K562 (cell line): ENCODE measurements around the gene APPL2. TPM values are rescaled to one million over a fixed set of nuclear protein-coding genes. Genes with fewer than 3 reads are reported as not detected.

Experiments
- ATAC-seq: fragments of 200-7000 bp; cut with Tn5 transposase; 3 replicates; pipeline ENCODE4 v1.9.1; 2020; ENCODE audit warnings: moderate library complexity
- BruUV-seq: library from RNA; stranded (reverse); fragments of 400-500 nt; replicated peaks from 2 replicates; lab custom pipeline; 2021; lab: Mats Ljungman, UMichigan
- CTCF ChIA-PET: fragments of 300-600 bp; formaldehyde crosslinking; extraction: SDS; loops from one replicate; lab custom pipeline; 2021; ENCODE audit warnings: low intra/inter-chr PET ratio; lab: Yijun Ruan, JAX
- POLR2A ChIA-PET: fragments of 300-600, 350-650 bp; sonication (Branson Sonifier 250); formaldehyde crosslinking; extraction: SDS; loops from one replicate; lab custom pipeline; 2021; ENCODE audit warnings: antibody characterized with exemption, inconsistent platforms; lab: Yijun Ruan, JAX
- DNase-seq, 4 experiments: peaks; one replicate each; pipeline versions ENCODE4 v3.0.0 to v3.0.0-alpha.2; 2011 to 2018; ENCODE audit warnings: low spot score in 3 of 4, mixed read lengths in 3 of 4; ENCODE audit errors: extremely low read depth in 1 of 4
- FAIRE-seq: peaks from 2 replicates; lab custom pipeline; 2011; peaks lifted over from hg19 to GRCh38; lab: Jason Lieb, UNC
- H2AFZ ChIP-seq: 2 replicates; pipeline ENCODE4 v1.6.0; 2011; ENCODE audit warnings: low read depth, low read length, control low read depth, inconsistent platforms
- H3K27ac ChIP-seq: fragments of 200-600 bp; 3 replicates; pipeline ENCODE4 v1.8.0; 2011; ENCODE audit warnings: low read depth, mild to moderate bottlenecking, control low read depth, inconsistent platforms, low read length, moderate library complexity, mixed read lengths; ENCODE audit errors: extremely low read depth
- H3K27me3 ChIP-seq, 2 experiments: fragments of 300-600 bp in 1 of 2; 2 replicates in 1 of 2; 3 replicates in 1 of 2; pipeline versions ENCODE4 v1.6.0 to v1.8.0; 2011; ENCODE audit warnings: inconsistent platforms in 2 of 2, low read length in 2 of 2, mild to moderate bottlenecking in 1 of 2, mixed read lengths in 1 of 2, moderate library complexity in 1 of 2; ENCODE audit not compliant: control insufficient read depth in 2 of 2, insufficient read depth in 2 of 2
- H3K36me3 ChIP-seq: fragments of 300-600 bp; 3 replicates; pipeline ENCODE4 v1.8.0; 2011; ENCODE audit warnings: mild to moderate bottlenecking, low read length, inconsistent platforms; ENCODE audit not compliant: control insufficient read depth, insufficient read depth
- H3K4me1 ChIP-seq, 2 experiments: fragments of 200-600 bp in 1 of 2; replicated peaks in 1 of 2; 2 replicates in 1 of 2; 3 replicates in 1 of 2; pipeline versions ENCODE4 v1.5.1 to v1.8.0; 2011; ENCODE audit warnings: inconsistent platforms in 2 of 2, low read length in 2 of 2, mild to moderate bottlenecking in 1 of 2, mixed read lengths in 1 of 2, moderate library complexity in 1 of 2; ENCODE audit not compliant: control insufficient read depth in 2 of 2, insufficient read depth in 2 of 2
- H3K4me2 ChIP-seq: 2 replicates; pipeline ENCODE4 v1.6.1; 2011; ENCODE audit warnings: low read length, control low read depth, inconsistent platforms, mixed read lengths; ENCODE audit not compliant: insufficient read depth
- H3K4me3 ChIP-seq: fragments of 200-600 bp; sonication (generic), shearing (Covaris generic); 2 replicates; pipeline ENCODE4 v1.5.1; 2016; ENCODE audit warnings: control low read depth, inconsistent platforms
- H3K79me2 ChIP-seq: fragments of 200-600 bp; 3 replicates; pipeline ENCODE4 v1.8.0; 2011; ENCODE audit warnings: low read length, inconsistent platforms; ENCODE audit not compliant: control insufficient read depth, insufficient read depth
- H3K9ac ChIP-seq, 2 experiments: 2 replicates each; pipeline versions ENCODE4 v1.6.0 to v1.6.1; 2011; ENCODE audit warnings: low read depth in 2 of 2, low read length in 2 of 2, control low read depth in 1 of 2, inconsistent platforms in 1 of 2, mild to moderate bottlenecking in 1 of 2, mixed read lengths in 1 of 2; ENCODE audit not compliant: insufficient read depth in 1 of 2
- H3K9me1 ChIP-seq: one replicate; pipeline ENCODE4 v1.6.0; 2011; ENCODE audit warnings: inconsistent platforms, mild to moderate bottlenecking, low read length, moderate library complexity; ENCODE audit not compliant: control insufficient read depth, insufficient read depth
- H3K9me3 ChIP-seq: replicated peaks from 2 replicates; pipeline ENCODE4 v1.5.1; 2011; ENCODE audit warnings: low read depth, low read length, inconsistent platforms; ENCODE audit not compliant: control insufficient read depth, insufficient read depth
- H4K20me1 ChIP-seq: replicated peaks from 2 replicates; pipeline ENCODE4 v1.6.1; 2011; ENCODE audit warnings: low read length, inconsistent platforms, mixed read lengths; ENCODE audit not compliant: control insufficient read depth, insufficient read depth
- TGIF2 ChIP-seq: sonication (generic); formaldehyde crosslinking; IDR thresholded peaks from 2 replicates; pipeline ENCODE4 v1.8.1; 2022; ENCODE audit warnings: mild to moderate bottlenecking, missing genetic modification reagents, moderate library complexity
- ZNF347 ChIP-seq: fragments of 450-650 bp; formaldehyde crosslinking; IDR thresholded peaks from 2 replicates; pipeline ENCODE4 v1.4.0; 2020; ENCODE audit warnings: low read depth, mild to moderate bottlenecking, moderate library complexity
- ZNF785 ChIP-seq: fragments of 250-450 bp; sonication (Bioruptor Pico); IDR thresholded peaks from 2 replicates; pipeline ENCODE4 v1.4.0; 2020; ENCODE audit warnings: mild to moderate bottlenecking
- in situ Hi-C: fragments of 300-500 bp; cut with MboI; formaldehyde crosslinking; loops from 4 replicates; pipeline ENCODE4 v1.15.0; 2018; ENCODE audit warnings: inconsistent platforms, mixed read lengths
- intact Hi-C: fragments of 100-400 bp; cut with micrococcal nuclease; formaldehyde crosslinking; loops from 2 replicates; pipeline ENCODE4 v1.14.2; 2022
- polyA plus RNA-seq, 8 experiments: library from polyadenylated mRNA; depleted of rRNA in 4 of 8; stranded (reverse) in 5 of 8; unstranded in 3 of 8; fragments of >200 nt; fragmentation: Nextera tagmentation in 2 of 8; fragmentation: Illumina TruSeq in 1 of 8; extraction: Ambion mirVana in 2 of 8; extraction: Trizol in 1 of 8; gene quantifications; 2 replicates each; pipeline versions ENCODE4 v1.2.1 to v1.2.3, GENCODE V29; 2011 to 2014; ENCODE audit warnings: inconsistent platforms in 1 of 8, missing spikeins in 1 of 8
- total RNA-seq, 7 experiments: library from RNA; depleted of rRNA in 6 of 7; stranded (reverse); fragments of >200 nt in 6 of 7; fragmentation: Illumina TruSeq in 2 of 7; extraction: Trizol in 2 of 7; gene quantifications; 2 replicates each; pipeline versions ENCODE4 v1.2.1 to v1.2.3, GENCODE V29; 2011 to 2021; ENCODE audit warnings: low replicate concordance in 1 of 7
- TF ChIP-seq, protein P1 (sequence below): fragments of 250-450 bp; sonication (Bioruptor Pico); IDR thresholded peaks from 2 replicates; pipeline ENCODE4 v1.8.0; 2022; ENCODE audit warnings: inconsistent platforms
- TF ChIP-seq, protein P2 (sequence below), 2 experiments: fragments of 450-650 bp; IDR thresholded peaks; 2 replicates each; pipeline ENCODE4 v1.6.1; 2018; ENCODE audit warnings: mild to moderate bottlenecking in 2 of 2, low read depth in 1 of 2; ENCODE audit not compliant: partially characterized antibody in 2 of 2
- TF ChIP-seq, protein P3 (sequence below): fragments of 250-450 bp; sonication (Bioruptor Pico); IDR thresholded peaks from 2 replicates; pipeline ENCODE4 v1.5.0; 2020; ENCODE audit warnings: mild to moderate bottlenecking, borderline replicate concordance
- TF ChIP-seq, protein P4 (sequence below): sonication (generic); formaldehyde crosslinking; IDR thresholded peaks from 2 replicates; pipeline ENCODE4 v1.8.0; 2023; ENCODE audit warnings: mild to moderate bottlenecking, missing genetic modification reagents

Gene APPL2
- total and polyA plus RNA-seq, 9 of the 15 experiments (the other 6 are each of a cell fraction or from before 2014, with no cell fraction given) = 2.1 to 14.4 (median 8.2) TPM

DNA sequence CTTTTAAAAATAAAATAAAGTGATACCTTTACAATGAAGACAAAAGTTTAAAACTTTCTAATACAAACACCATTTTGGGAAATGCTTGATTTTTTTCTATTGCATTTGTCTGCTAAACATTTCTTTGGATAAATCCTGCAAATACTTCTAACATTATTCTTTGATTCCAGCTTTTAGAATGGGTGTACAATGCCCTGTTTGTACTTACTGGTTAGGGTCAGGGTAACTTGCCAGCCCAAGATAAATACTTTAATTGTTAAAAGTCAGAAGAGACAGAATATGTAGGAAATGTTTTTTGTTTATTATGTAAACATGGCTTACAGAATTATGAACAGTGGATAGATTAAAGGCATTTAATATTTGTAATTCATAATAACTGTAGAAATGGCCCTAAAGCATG lies 68.0 kb downstream of the APPL2 start (continued):
- TF ChIP-seq, protein P1, sequence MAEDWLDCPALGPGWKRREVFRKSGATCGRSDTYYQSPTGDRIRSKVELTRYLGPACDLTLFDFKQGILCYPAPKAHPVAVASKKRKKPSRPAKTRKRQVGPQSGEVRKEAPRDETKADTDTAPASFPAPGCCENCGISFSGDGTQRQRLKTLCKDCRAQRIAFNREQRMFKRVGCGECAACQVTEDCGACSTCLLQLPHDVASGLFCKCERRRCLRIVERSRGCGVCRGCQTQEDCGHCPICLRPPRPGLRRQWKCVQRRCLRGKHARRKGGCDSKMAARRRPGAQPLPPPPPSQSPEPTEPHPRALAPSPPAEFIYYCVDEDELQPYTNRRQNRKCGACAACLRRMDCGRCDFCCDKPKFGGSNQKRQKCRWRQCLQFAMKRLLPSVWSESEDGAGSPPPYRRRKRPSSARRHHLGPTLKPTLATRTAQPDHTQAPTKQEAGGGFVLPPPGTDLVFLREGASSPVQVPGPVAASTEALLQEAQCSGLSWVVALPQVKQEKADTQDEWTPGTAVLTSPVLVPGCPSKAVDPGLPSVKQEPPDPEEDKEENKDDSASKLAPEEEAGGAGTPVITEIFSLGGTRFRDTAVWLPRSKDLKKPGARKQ (CRISPR knock-in tag) = no peak
- TF ChIP-seq, protein P2, sequence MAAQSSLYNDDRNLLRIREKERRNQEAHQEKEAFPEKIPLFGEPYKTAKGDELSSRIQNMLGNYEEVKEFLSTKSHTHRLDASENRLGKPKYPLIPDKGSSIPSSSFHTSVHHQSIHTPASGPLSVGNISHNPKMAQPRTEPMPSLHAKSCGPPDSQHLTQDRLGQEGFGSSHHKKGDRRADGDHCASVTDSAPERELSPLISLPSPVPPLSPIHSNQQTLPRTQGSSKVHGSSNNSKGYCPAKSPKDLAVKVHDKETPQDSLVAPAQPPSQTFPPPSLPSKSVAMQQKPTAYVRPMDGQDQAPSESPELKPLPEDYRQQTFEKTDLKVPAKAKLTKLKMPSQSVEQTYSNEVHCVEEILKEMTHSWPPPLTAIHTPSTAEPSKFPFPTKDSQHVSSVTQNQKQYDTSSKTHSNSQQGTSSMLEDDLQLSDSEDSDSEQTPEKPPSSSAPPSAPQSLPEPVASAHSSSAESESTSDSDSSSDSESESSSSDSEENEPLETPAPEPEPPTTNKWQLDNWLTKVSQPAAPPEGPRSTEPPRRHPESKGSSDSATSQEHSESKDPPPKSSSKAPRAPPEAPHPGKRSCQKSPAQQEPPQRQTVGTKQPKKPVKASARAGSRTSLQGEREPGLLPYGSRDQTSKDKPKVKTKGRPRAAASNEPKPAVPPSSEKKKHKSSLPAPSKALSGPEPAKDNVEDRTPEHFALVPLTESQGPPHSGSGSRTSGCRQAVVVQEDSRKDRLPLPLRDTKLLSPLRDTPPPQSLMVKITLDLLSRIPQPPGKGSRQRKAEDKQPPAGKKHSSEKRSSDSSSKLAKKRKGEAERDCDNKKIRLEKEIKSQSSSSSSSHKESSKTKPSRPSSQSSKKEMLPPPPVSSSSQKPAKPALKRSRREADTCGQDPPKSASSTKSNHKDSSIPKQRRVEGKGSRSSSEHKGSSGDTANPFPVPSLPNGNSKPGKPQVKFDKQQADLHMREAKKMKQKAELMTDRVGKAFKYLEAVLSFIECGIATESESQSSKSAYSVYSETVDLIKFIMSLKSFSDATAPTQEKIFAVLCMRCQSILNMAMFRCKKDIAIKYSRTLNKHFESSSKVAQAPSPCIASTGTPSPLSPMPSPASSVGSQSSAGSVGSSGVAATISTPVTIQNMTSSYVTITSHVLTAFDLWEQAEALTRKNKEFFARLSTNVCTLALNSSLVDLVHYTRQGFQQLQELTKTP (IDR thresholded peaks at IDR 0.05; ENCODE audit: low read depth in 1 of 2, partially characterized antibody in 2 of 2) = no peak
- no peak for TF ChIP-seq ZNF347

DNA sequence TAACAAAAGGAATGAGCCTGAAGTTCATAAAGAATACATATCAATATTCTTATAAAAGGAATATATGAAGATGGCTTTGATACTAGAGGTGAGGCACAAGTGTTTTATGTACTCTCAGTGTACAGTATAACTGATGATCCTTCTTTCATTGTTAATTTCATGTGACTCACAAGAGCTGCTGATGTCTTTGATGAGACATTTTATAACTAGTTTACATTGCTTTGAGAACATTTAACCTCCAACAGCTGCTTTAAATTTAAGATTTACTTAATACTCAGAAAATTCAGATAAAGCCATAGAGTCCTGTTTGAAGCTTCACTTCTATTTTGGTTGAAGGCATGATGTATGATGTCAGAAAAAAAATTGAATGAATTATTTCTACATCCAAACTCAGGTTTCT lies 68.6 kb downstream of the APPL2 start:
- no peak overlapping the region for H2AFZ ChIP-seq
- ChIA-PET POLR2A (no interaction called here), CTCF (no interaction called here)
- no peak overlapping the region for H3K4me2 ChIP-seq
- DNase-seq (no peak), ATAC-seq (no peak), FAIRE-seq (no peak)
- peaks cover 0 to 9% of the 10 kb centered on the region in 2 experiments; a peak in 2 of 5 replicates for H3K4me1 ChIP-seq
- no peaks in the 10 kb centered on the region for H3K9me1 ChIP-seq
- no peak overlapping the region for H3K27ac ChIP-seq
- no TSS peak for BruUV-seq
- no peaks in the 10 kb centered on the region for H3K9me3 ChIP-seq
- H4K20me1 ChIP-seq = no peaks in the 10 kb centered on the region
- no peaks in the 10 kb centered on the region for H3K27me3 ChIP-seq
- in situ Hi-C loops (no loop called here), intact Hi-C loops (no loop called here)
- H3K4me3 ChIP-seq = no peak overlapping the region
- no peak overlapping the region for H3K9ac ChIP-seq
- H3K79me2 ChIP-seq = no peaks in the 10 kb centered on the region
- peaks cover 47% of the 10 kb centered on the region; the same call in 2 of the 3 replicates for H3K36me3 ChIP-seq
- TF ChIP-seq, protein P3, sequence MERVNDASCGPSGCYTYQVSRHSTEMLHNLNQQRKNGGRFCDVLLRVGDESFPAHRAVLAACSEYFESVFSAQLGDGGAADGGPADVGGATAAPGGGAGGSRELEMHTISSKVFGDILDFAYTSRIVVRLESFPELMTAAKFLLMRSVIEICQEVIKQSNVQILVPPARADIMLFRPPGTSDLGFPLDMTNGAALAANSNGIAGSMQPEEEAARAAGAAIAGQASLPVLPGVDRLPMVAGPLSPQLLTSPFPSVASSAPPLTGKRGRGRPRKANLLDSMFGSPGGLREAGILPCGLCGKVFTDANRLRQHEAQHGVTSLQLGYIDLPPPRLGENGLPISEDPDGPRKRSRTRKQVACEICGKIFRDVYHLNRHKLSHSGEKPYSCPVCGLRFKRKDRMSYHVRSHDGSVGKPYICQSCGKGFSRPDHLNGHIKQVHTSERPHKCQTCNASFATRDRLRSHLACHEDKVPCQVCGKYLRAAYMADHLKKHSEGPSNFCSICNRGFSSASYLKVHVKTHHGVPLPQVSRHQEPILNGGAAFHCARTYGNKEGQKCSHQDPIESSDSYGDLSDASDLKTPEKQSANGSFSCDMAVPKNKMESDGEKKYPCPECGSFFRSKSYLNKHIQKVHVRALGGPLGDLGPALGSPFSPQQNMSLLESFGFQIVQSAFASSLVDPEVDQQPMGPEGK (CRISPR knock-in tag) = no peak
- TF ChIP-seq ZNF785 (CRISPR knock-in tag) (no peak), TGIF2 (CRISPR knock-in tag) (no peak)
- TF ChIP-seq, protein P4, sequence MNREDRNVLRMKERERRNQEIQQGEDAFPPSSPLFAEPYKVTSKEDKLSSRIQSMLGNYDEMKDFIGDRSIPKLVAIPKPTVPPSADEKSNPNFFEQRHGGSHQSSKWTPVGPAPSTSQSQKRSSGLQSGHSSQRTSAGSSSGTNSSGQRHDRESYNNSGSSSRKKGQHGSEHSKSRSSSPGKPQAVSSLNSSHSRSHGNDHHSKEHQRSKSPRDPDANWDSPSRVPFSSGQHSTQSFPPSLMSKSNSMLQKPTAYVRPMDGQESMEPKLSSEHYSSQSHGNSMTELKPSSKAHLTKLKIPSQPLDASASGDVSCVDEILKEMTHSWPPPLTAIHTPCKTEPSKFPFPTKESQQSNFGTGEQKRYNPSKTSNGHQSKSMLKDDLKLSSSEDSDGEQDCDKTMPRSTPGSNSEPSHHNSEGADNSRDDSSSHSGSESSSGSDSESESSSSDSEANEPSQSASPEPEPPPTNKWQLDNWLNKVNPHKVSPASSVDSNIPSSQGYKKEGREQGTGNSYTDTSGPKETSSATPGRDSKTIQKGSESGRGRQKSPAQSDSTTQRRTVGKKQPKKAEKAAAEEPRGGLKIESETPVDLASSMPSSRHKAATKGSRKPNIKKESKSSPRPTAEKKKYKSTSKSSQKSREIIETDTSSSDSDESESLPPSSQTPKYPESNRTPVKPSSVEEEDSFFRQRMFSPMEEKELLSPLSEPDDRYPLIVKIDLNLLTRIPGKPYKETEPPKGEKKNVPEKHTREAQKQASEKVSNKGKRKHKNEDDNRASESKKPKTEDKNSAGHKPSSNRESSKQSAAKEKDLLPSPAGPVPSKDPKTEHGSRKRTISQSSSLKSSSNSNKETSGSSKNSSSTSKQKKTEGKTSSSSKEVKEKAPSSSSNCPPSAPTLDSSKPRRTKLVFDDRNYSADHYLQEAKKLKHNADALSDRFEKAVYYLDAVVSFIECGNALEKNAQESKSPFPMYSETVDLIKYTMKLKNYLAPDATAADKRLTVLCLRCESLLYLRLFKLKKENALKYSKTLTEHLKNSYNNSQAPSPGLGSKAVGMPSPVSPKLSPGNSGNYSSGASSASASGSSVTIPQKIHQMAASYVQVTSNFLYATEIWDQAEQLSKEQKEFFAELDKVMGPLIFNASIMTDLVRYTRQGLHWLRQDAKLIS (CRISPR knock-in tag) = no peak
